K562 (cell line): ENCODE results near the gene AKR1C3. TPM values are rescaled to one million over a fixed set of nuclear protein-coding genes. Genes with fewer than 3 reads are reported as not detected.

Experiments used
- ADNP ChIP-seq: fragments of 200-800 bp; sonication (Bioruptor generic); IDR thresholded peaks from 2 replicates; pipeline ENCODE4 v1.6.1; 2016; ENCODE audit warnings: missing genetic modification characterization, missing compliant biosample characterization
- BCOR ChIP-seq: fragments of 450-650 bp; IDR thresholded peaks from 2 replicates; pipeline ENCODE4 v1.6.1; 2016
- CEBPG ChIP-seq, 3 experiments: fragments of 200-800 bp in 1 of 3; sonication (Bioruptor generic) in 1 of 3; sonication (generic) in 1 of 3; formaldehyde crosslinking in 1 of 3; IDR thresholded peaks in 2 of 3; conservative IDR thresholded peaks in 1 of 3; 2 replicates each; pipeline versions ENCODE4 v1.6.1 to v1.8.0; 2016 to 2022; ENCODE audit warnings: missing compliant biosample characterization in 2 of 3, missing genetic modification characterization in 2 of 3, mild to moderate bottlenecking in 1 of 3, missing genetic modification reagents in 1 of 3
- CTBP1 ChIP-seq: fragments of 450-650 bp; IDR thresholded peaks from 2 replicates; pipeline ENCODE4 v1.6.1; 2016; ENCODE audit warnings: borderline replicate concordance
- ELF2 ChIP-seq: fragments of 250-450 bp; sonication (Bioruptor Pico); IDR thresholded peaks from 2 replicates; pipeline ENCODE4 v1.5.0; 2021; ENCODE audit warnings: mild to moderate bottlenecking
- FOXM1 ChIP-seq, 2 experiments: fragments of 450-650 bp in 1 of 2; sonication (generic) in 1 of 2; formaldehyde crosslinking in 1 of 2; IDR thresholded peaks; 2 replicates each; pipeline versions ENCODE4 v1.6.1 to v1.9.0; 2017 to 2022; ENCODE audit warnings: low read depth in 2 of 2, mild to moderate bottlenecking in 2 of 2, missing genetic modification reagents in 1 of 2, moderate library complexity in 1 of 2
- MAZ ChIP-seq, 2 experiments: fragments of 450-650 bp in 1 of 2; sonication (generic) in 1 of 2; formaldehyde crosslinking; IDR thresholded peaks in 1 of 2; conservative IDR thresholded peaks in 1 of 2; 2 replicates each; pipeline versions ENCODE4 v1.4.0 to v1.5.0; 2020; ENCODE audit warnings: mild to moderate bottlenecking in 1 of 2, missing genetic modification reagents in 1 of 2
- NEUROD1 ChIP-seq: fragments of 150-350 bp; IDR thresholded peaks from 2 replicates; pipeline ENCODE4 v1.6.1; 2014; ENCODE audit warnings: borderline replicate concordance, low read length, low read depth; ENCODE audit not compliant: partially characterized antibody
- NFIC ChIP-seq: fragments of 450-650 bp; IDR thresholded peaks from 2 replicates; pipeline ENCODE4 v1.6.1; 2017; ENCODE audit warnings: mild to moderate bottlenecking, inconsistent platforms
- TCF7L2 ChIP-seq: fragments of 150-350 bp; IDR thresholded peaks from 2 replicates; pipeline ENCODE4 v1.6.1; 2016; ENCODE audit warnings: low read depth, mild to moderate bottlenecking, low read length, moderate library complexity
- TEAD1 ChIP-seq, 2 experiments: fragments of 450-650 bp in 1 of 2; sonication (generic) in 1 of 2; formaldehyde crosslinking; IDR thresholded peaks; 2 replicates each; pipeline versions ENCODE4 v1.4.0 to v1.8.0; 2020 to 2022; ENCODE audit warnings: mild to moderate bottlenecking in 2 of 2, missing genetic modification reagents in 1 of 2
- TRIM24 ChIP-seq, 2 experiments: fragments of 450-650 bp; IDR thresholded peaks; 2 replicates each; pipeline ENCODE4 v1.6.1; 2016
- TRIM28 ChIP-seq: fragments of 450-650 bp; IDR thresholded peaks from 2 replicates; pipeline ENCODE4 v1.6.1; 2017
- ZKSCAN8 ChIP-seq: fragments of 200-800 bp; sonication (Bioruptor generic); IDR thresholded peaks from 2 replicates; pipeline ENCODE4 v1.6.1; 2016; ENCODE audit warnings: missing genetic modification characterization, missing compliant biosample characterization
- ZNF395 ChIP-seq: fragments of 200-800 bp; sonication (Bioruptor generic); IDR thresholded peaks from 2 replicates; pipeline ENCODE4 v1.6.1; 2017; ENCODE audit warnings: missing genetic modification characterization, missing compliant biosample characterization
- polyA plus RNA-seq, 8 experiments: library from polyadenylated mRNA; depleted of rRNA in 4 of 8; stranded (reverse) in 5 of 8; unstranded in 3 of 8; fragments of >200 nt; fragmentation: Nextera tagmentation in 2 of 8; fragmentation: Illumina TruSeq in 1 of 8; extraction: Ambion mirVana in 2 of 8; extraction: Trizol in 1 of 8; gene quantifications; 2 replicates each; pipeline versions ENCODE4 v1.2.1 to v1.2.3, GENCODE V29; 2011 to 2014; ENCODE audit warnings: inconsistent platforms in 1 of 8, missing spikeins in 1 of 8
- total RNA-seq, 7 experiments: library from RNA; depleted of rRNA in 6 of 7; stranded (reverse); fragments of >200 nt in 6 of 7; fragmentation: Illumina TruSeq in 2 of 7; extraction: Trizol in 2 of 7; gene quantifications; 2 replicates each; pipeline versions ENCODE4 v1.2.1 to v1.2.3, GENCODE V29; 2011 to 2021; ENCODE audit warnings: low replicate concordance in 1 of 7
- TF ChIP-seq, protein P1 (sequence below): fragments of 450-650 bp; IDR thresholded peaks from 2 replicates; pipeline ENCODE4 v1.6.1; 2018; ENCODE audit warnings: mild to moderate bottlenecking, low read depth; ENCODE audit not compliant: partially characterized antibody
- TF ChIP-seq, protein P2 (sequence below), 2 experiments: fragments of 450-650 bp in 1 of 2; sonication (generic) in 1 of 2; formaldehyde crosslinking in 1 of 2; IDR thresholded peaks in 1 of 2; conservative IDR thresholded peaks in 1 of 2; 2 replicates each; pipeline versions ENCODE4 v1.6.1 to v1.8.1; 2016 to 2023; ENCODE audit warnings: mild to moderate bottlenecking in 2 of 2, moderate library complexity in 2 of 2, inconsistent platforms in 1 of 2, missing genetic modification reagents in 1 of 2
- TF ChIP-seq, protein P3 (sequence below): fragments of 450-650 bp; IDR thresholded peaks from 2 replicates; pipeline ENCODE4 v1.7.1; 2018; ENCODE audit warnings: mild to moderate bottlenecking, low read depth; ENCODE audit not compliant: partially characterized antibody

AKR1C3 gene
- total and polyA plus RNA-seq, 9 of the 15 experiments (the other 6 are each of a cell fraction or from before 2014, with no cell fraction given): 4.6 to 20.4 (median 10.1) TPM

DNA sequence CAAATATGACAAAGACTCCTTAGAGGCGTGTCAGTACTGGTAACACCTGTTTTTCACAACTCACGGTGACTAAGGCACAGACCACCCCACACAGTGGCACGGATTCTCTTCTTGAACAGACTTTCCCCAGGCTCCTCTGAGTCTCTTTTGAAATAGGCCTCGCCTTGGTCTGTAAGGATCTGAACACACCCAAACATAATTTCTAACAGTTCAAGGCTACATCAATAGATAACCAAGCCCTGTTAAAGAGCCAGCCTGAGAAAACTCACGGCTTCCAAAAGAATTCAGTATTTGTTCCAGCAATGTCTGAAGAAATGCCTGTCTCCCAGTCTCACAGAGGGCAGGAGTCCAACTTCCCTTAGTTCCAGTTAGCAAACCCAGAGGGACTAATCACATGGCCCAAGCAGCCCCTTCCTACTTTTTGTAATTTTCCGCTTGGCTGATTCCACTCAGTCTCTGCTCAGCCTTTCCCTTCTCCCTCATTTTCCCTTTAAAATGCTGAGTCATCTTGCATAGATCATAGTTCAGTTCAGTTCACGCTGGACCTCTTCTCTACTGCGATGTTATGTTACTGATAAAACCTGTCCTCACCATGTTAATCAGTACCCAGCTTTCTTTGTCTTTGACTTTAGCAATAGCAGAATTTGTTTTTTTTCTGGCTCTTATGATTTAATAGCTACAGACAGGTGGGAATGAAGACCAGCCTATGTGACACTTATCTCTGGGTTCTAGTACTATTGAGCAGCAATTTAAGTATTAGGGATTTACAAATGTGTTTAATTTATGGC lies 22.6 kb upstream of the AKR1C3 start (continued):
- TF ChIP-seq ZKSCAN8 (CRISPR knock-in tag) (0 out of 2 replicates have a peak, but pooled peaks have one; percentile 72), ZNF395 (CRISPR knock-in tag) (peak; percentile 90), MAZ (CRISPR knock-in tag; conservative IDR thresholded peaks at IDR 0.05 in 1 of 2, IDR thresholded peaks at IDR 0.05 in 1 of 2) (peak in 1 of 2 experiments; percentile 58; a peak in 3 of 4 replicates), CEBPG (CRISPR knock-in tag; IDR thresholded peaks at IDR 0.05) (no peak), CEBPG (tag; conservative IDR thresholded peaks at IDR 0.05 in 1 of 2, IDR thresholded peaks at IDR 0.05 in 1 of 2) (peak in 1 of 2 experiments; percentile 44; a peak in 2 of 4 replicates), TRIM24 (IDR thresholded peaks at IDR 0.05) (peak; percentile 87 to 89), CTBP1 (peak; percentile 75; the same call in 1 of the 2 replicates), NFIC (peak; percentile 65), NEUROD1 (peak; percentile 74), ELF2 (CRISPR knock-in tag) (0 out of 2 replicates have a peak, but pooled peaks have one; percentile 38), TCF7L2 (no peak), FOXM1 (IDR thresholded peaks at IDR 0.05; ENCODE audit: low read depth) (peak; percentile 61; the same call in 1 of the 2 replicates), FOXM1 (CRISPR knock-in tag; IDR thresholded peaks at IDR 0.05; ENCODE audit: low read depth) (no peak), TRIM28 (peak; percentile 70; the same call in 1 of the 2 replicates), TEAD1 (CRISPR knock-in tag; IDR thresholded peaks at IDR 0.05) (peak in 1 of 2 experiments; percentile 18; a peak in 1 of 4 replicates), BCOR (0 out of 2 replicates have a peak, but pooled peaks have one; percentile 17), ADNP (tag) (peak; percentile 74; the same call in 1 of the 2 replicates)
- TF ChIP-seq, protein P1, sequence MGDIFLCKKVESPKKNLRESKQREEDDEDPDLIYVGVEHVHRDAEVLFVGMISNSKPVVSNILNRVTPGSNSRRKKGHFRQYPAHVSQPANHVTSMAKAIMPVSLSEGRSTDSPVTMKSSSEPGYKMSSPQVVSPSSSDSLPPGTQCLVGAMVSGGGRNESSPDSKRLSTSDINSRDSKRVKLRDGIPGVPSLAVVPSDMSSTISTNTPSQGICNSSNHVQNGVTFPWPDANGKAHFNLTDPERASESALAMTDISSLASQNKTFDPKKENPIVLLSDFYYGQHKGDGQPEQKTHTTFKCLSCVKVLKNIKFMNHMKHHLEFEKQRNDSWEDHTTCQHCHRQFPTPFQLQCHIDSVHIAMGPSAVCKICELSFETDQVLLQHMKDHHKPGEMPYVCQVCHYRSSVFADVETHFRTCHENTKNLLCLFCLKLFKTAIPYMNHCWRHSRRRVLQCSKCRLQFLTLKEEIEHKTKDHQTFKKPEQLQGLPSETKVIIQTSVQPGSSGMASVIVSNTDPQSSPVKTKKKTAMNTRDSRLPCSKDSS: no peak
- TF ChIP-seq, protein P2, sequence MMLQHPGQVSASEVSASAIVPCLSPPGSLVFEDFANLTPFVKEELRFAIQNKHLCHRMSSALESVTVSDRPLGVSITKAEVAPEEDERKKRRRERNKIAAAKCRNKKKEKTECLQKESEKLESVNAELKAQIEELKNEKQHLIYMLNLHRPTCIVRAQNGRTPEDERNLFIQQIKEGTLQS (IDR thresholded peaks at IDR 0.05): peak; percentile 87
- TF ChIP-seq, protein P2 (CRISPR knock-in tag; conservative IDR thresholded peaks at IDR 0.05): 0 out of 2 replicates have a peak, but pooled peaks have one; percentile 47
- TF ChIP-seq, protein P3, sequence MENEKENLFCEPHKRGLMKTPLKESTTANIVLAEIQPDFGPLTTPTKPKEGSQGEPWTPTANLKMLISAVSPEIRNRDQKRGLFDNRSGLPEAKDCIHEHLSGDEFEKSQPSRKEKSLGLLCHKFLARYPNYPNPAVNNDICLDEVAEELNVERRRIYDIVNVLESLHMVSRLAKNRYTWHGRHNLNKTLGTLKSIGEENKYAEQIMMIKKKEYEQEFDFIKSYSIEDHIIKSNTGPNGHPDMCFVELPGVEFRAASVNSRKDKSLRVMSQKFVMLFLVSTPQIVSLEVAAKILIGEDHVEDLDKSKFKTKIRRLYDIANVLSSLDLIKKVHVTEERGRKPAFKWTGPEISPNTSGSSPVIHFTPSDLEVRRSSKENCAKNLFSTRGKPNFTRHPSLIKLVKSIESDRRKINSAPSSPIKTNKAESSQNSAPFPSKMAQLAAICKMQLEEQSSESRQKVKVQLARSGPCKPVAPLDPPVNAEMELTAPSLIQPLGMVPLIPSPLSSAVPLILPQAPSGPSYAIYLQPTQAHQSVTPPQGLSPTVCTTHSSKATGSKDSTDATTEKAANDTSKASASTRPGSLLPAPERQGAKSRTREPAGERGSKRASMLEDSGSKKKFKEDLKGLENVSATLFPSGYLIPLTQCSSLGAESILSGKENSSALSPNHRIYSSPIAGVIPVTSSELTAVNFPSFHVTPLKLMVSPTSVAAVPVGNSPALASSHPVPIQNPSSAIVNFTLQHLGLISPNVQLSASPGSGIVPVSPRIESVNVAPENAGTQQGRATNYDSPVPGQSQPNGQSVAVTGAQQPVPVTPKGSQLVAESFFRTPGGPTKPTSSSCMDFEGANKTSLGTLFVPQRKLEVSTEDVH: peak; percentile 16
